ENCODE results near the gene COBLL1.
"Not testable (repeated sequence)": the region's sequence is repeated elsewhere in the genome, so short reads cannot be mapped to it uniquely, and the experiment has no call there.

Gene COBLL1

GRCh38 chr2:164747783-164748433 lies 93.7 kb downstream of the COBLL1 start:
- no peak for DNase-seq

- DNase-seq = no peak
Measured at GRCh38 chr2:164747140-164747539, 94.5 kb downstream of the COBLL1 start.

DNA sequence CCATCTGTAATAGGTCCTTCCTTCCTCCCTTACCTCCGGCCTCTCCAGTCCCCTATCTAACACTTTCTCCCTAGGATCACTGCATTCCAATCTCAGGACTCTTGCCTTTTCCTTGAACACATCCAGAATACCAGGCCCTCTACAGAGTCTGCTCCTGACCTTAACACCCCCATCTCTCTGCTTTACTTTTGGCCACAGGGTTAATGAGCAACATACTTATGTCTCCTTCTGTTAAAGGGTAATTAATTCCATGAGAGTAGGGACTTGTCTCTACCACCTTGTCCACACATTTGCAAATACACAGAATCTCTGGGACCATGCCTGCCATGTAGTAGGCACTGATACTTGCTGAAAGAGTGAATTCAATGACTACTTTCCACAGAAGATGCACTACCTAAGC lies 94.9 kb downstream of the COBLL1 start:
- no peak for DNase-seq

- DNase-seq = no peak
Measured at GRCh38 chr2:164745012-164745797, 96.4 kb downstream of the COBLL1 start.

DNA sequence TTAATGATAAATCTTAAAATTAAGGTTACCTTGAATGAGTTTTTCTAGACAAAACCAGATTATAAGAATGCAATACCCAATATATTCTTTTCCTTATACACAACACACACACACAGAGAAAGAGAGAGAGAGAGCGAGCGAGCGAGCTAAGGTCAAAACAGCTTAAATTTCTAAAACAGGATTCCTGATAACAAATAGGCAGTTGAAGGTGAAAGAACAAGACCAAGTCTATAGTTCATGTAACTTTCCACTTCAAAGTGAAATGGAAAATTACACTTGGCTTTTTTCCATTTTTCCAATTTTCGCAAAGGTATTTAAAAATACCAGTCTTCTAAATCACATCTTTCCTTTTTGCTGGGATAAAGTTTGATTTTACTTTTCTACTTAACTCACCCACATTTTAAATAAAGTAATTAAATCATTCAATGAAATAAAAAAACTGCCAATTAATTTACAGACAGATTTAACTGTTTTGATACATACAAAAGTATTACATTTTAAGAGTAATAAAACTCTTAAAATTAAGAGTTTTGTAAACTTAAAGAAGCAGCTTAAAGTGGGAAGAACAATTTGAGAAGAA lies 98.8 kb downstream of the COBLL1 start:
- no peak for DNase-seq

GRCh38 chr2:164739966-164740365 lies 101.7 kb downstream of the COBLL1 start:
- DNase-seq = no peak

- peak; percentile 22 to 48 for DNase-seq
Measured at GRCh38 chr2:164737612-164738081, 104.0 kb downstream of the COBLL1 start.

DNA sequence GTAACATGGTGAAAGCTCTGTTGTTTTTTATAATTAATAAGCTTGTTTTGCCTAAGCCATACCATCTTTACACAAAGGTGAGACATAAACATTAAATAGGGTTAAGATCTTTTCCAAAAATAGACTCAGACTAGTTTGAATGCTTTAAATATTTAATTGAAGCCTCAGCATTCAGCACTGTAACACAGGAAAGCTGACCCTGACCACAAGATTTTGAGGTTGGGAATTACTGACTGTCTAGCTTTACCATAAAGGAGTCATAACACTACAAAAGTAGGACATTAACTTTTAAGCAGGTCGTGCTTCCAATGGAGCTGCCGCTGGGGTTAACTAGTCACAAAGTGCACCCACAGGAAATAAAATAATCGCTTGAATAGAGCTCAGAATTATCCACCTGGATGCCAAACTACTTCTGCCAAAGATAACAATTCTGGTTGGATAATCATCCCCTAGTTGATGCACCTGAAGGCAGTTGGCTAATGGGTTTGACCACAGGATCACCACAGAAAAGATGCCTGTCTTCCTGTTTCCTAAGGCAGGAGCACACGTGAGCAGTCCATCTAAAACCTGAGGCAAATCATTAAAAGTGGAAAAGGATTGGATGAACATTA lies 106.2 kb downstream of the COBLL1 start:
- DNase-seq = no peak

DNA sequence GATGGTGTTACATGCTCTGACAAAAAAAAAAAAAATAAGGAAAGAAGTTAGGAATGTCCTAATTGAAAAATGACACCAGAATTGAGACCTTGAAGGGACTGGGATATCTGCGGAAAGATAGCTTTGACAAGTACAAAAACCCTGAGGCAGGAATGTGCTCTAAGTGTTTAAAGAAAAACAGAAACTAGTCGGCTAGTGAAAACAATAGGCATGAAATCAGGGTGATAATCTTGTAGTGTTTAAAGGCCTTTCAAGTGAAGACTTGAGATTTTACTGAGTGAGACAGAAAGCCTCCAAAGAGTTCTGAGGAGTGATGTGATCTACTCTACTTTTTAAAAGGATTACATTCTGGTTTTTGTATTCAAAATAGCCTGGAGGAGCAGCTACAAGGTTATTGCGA lies 107.4 kb downstream of the COBLL1 start:
- DNase-seq = no peak

- no peak for DNase-seq
Measured at GRCh38 chr2:164725542-164725941, 116.1 kb downstream of the COBLL1 start.

DNA sequence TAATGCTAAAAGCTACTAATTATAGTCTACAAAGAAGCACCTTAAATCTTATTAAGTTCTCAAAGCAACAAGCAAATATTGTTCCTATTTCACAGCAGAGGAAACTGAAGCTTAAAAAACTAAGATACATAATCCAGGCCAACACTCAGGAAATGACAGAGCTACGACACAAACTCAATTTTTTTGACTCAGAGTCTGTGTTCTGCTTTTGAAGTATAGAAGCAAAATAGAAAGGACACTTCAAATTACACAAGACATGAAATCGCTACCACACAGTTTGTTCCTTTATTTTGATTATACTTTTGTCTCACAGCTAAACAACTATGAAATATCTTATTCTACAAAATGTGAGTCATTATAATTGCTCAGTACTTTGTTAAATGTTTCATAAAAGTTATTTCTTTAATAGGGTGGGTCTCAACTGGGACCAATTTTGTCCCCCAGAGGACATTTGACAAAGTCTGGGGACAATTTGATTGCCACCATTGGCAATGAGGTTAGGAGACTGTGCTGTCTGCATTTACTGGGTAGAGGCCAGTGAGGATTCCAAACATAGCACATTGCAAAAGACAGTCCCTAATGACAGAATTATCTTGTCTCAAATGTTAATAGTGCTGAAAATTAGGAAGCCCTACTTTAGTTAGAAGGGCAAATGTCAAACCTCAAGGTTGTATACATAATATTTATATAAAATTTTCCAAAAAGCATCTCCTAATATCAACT lies 118.8 kb downstream of the COBLL1 start:
- no peak for DNase-seq

GRCh38 chr2:164721430-164721829 lies 120.2 kb downstream of the COBLL1 start:
- DNase-seq = no peak

DNA sequence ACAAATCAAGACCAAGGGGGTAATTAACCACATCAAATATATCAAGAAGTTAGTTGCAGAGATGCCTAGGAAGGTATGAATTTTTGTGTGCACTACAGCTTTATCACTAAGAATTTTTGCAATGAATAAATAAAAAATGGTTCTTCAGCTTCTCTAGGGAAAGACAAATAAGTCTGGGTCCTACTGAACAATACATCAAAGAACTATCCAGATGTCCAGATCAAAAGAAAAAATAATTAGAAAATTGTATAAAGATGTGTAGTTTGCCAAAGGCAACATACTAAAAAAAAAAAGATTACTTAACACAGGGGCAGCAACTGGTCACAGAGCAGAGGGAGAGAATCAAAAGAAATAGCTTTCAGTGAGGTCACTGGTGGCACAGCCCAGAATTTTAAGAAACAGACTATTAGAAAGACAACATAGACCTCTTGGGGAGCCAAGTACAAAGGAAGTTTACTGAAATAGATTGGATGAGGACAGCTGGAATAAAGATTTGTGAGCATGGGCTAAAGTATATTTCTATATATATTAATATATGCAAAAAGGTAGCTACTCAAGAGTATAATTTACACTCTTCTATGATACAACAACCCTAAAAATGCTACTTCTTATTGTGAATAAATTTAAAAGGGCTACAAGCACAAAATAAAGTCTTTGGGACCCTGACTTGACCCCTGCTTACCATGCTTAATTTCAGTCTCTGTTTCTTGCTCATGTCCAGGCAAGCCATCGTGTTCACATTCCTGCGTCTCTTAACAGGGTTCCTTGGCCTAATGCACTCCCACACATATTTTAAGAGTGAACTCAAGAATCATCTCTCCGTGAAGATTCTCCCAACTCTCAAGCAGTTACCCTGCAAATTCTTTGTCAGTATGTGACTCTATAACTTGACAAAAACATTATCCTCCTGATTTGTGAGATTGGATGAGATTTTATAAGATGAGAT lies 121.4 kb downstream of the COBLL1 start:
- DNase-seq = no peak

- DNase-seq = peak in 1 of 2 experiments; percentile 1
Measured at GRCh38 chr2:164717000-164717803, 124.4 kb downstream of the COBLL1 start.

GRCh38 chr2:164714471-164714870 lies 127.2 kb downstream of the COBLL1 start:
- no peak for DNase-seq

DNA sequence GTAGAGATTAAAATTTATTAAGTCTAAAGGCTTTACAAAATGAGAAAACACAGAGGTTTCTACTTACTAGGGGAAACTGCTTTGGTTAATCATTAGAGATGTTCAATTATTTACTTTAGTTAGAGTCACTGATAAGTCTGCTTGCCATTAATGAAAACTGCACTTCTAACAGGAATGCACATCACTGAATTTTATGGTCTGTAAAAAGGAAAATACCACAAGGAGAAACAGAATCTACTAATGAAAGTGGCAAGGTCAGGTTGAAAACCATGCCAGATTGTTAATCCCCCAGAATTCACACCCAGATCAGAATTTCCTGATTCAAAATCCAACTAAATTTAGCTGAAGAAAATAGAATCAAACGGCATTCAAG lies 129.9 kb downstream of the COBLL1 start:
- DNase-seq = no peak

DNA sequence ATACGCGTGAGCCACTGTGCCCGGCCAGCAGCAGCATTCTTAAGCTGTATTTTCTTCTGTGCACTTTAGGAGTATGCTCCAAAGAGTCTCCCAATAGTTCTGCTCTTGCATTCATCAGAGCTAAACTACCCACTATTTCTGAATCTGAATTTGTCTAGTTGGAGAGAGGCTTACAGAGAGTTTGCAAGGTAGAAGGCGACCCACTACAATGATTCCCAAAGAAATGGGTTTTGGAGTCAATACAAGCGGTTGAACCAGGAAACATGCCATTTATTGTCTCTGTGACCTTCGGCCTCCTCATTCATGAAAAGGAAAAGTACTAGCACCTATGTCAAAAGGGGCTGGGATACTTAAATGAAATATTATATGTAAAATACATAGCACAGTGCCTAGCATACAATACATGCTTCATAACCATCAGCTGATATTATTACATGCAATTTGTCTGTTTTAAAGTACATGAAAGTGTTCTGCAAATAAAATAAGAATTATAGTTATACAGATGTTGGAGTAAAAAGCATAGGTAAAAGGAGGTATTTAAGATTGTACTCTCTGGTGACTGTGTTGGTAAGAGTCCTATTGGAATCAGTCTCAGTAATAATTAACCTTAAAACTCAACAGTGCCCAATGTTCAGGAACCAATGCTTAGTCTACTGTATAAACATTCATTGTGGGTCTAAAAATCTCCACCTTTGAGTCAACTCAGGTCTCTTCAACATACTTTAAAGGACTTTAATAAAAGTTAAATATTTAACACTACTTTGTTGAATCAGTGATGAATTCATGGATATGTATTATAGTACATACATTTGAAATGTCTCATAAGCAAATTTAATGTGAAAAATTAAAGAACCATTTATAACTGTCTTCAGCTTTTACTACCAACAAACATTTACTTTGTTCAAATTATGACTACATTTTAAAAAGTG lies 130.5 kb downstream of the COBLL1 start:
- no peak for DNase-seq

DNA sequence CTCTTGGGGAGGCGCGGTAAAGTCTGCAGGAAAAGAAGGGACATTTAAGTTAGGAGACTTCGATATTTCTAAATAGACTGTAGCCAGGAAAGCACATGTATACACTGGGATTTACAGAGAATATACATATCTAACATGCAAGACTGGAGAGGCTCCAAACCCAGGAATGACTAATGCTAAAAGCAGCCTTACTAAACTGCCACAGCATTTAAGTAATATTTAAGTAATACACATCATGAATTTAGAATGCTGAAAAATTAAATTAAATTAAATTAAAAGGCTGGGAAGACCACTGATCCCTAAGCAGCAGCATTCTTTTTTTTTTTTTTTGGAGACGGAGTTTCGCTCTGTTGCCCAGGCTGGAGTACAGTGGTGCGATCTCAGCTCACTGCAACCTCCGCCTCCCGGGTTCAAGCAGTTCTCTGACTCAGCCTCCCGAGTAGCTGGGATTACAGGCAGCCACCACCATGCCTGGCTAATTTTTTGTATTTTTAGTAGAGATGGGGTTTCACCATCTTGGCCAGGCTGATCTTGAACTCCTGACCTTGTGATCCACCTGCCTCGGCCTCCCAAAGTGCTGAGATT lies 131.3 kb downstream of the COBLL1 start:
- not testable (repeated sequence) for DNase-seq

GRCh38 chr2:164706522-164706921 lies 135.1 kb downstream of the COBLL1 start:
- no peak for DNase-seq

All from SHP77 (cell line).